ENCODE measurements around the gene MYL6B.

MYL6B gene

DNA sequence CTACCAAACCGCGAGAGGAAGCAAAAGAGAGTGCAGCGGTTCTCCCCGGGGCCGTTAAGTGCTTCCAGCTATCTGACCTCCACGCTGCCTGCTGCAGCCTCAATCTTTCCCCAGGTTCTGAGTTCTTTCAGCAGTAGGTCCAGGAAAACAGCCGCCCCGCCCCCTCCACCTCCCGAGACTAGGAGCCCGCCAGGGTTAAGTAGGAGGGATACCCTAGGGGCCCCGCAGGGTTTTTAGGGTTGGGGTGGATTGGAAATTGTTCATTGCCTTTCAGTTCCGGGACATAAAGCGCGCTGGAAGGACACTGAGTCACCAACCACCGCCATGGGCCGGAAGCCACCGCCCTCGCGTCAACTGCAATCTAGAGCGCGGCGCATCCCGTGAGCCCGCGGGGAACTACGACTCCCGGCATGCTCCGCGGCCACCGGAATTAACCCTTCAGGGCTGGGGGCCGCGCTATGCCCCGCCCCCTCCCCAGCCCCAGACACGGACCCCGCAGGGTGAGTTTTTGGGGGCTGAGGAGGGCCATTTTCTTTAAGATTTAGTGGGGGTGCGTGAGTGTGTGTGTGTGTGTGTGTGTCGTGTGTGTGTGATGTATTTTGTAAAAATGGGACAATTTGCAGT, at the start of gene MYL6B:
TSS of gene MYL6B (plus strand) at position 456 of the 624 bp plus-strand sequence. CDS start 1,332 bp downstream, outside the sequence.
- peak; percentile 97 for DNase-seq

DNA sequence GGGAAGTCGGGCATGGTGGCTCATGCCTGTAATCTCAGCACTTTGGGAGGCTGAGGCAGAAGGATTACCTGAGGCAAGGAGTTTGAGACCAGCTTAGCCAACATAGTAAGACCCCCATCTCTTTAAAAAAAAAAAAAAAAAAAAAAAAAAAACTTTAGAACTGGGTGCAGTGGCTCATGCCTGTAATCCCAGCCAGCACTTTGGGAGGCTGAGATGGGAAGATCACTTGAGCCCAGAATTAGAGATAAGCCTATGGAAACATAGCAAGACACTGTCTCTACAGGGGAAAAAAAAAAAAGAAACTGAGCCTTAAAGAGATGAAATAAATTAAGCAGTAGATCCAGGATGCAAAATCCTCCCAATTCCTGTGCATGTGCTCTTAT, 49.7 kb upstream of the MYL6B start:
- no peak for DNase-seq

DNA sequence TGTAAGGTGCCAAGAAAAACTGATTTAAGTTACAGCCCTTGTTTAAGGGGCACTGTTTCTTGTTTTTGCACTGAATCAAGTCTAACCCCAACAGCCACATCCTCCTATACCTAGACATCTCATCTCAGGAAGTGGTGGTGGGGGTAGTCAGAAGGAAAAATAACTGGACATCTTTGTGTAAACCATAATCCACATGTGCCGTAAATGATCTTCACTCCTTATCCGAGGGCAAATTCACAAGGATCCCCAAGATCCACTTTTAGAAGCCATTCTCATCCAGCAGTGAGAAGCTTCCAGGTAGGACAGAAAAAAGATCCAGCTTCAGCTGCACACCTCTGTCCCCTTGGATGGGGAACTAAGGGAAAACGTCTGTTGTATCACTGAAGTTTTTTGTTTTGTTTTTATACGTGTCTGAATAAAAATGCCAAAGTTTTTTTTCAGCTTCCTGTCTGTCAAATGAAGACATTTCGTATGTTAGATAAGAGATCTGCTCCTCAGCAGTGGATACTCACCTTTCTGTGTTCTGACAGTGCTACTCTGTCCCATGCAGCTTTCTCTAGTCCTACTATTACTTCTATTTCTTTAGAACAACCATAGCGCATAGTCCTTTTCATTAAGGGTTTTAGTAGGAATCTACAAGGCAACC, 49.2 kb upstream of the MYL6B start:
- peak; percentile 81 for DNase-seq

DNA sequence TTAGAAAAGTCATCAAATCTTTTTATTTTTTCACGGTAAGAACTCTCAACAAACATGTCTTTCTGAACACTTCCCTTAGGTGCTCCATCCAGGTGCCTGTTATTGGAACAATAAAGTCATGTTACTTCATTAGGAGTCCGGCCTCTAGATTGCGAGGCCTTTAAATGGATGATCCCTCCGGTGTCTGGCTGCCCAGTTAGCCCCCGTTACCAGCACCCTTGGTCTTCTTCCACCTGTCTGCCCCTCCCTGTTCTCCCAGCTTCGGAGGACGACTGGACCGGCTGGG, 48.6 kb upstream of the MYL6B start:
- no peak for DNase-seq

DNA sequence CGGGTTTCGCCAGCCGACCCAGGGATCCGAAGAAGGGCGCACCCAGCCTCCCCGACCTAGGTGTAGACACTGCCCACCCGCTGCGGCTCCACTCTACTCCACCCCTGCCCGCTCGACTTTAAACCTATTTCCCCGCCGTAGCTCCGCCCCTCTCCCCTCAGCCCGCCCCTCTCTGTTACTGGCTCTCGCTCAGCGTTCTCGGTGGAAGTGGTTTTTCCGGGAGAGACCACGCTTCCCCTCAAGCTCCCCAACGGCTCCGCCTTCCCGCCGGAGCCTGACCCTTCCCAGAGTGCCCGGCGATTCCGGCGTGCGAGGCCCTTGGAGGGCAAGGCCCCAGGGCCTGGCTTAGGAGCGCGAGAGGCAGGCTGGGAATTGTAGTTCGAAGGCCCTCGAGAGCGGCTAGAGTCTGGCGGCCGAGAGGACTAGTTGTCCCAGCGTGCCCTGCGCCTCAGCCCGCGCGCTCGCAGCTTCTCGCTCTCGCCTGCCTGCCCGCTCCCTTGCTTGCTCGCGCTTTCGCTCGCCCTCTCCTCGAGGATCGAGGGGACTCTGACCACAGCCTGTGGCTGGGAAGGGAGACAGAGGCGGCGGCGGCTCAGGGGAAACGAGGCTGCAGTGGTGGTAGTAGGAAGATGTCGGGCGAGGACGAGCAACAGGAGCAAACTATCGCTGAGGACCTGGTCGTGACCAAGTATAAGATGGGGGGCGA, 48.1 kb upstream of the MYL6B start, which contains the start of gene PA2G4:
TSS of gene PA2G4 (plus strand) at position 451 of the 706 bp plus-strand sequence. CDS start at position 630, 179 bp downstream.
- peak; percentile 100 for DNase-seq

DNA sequence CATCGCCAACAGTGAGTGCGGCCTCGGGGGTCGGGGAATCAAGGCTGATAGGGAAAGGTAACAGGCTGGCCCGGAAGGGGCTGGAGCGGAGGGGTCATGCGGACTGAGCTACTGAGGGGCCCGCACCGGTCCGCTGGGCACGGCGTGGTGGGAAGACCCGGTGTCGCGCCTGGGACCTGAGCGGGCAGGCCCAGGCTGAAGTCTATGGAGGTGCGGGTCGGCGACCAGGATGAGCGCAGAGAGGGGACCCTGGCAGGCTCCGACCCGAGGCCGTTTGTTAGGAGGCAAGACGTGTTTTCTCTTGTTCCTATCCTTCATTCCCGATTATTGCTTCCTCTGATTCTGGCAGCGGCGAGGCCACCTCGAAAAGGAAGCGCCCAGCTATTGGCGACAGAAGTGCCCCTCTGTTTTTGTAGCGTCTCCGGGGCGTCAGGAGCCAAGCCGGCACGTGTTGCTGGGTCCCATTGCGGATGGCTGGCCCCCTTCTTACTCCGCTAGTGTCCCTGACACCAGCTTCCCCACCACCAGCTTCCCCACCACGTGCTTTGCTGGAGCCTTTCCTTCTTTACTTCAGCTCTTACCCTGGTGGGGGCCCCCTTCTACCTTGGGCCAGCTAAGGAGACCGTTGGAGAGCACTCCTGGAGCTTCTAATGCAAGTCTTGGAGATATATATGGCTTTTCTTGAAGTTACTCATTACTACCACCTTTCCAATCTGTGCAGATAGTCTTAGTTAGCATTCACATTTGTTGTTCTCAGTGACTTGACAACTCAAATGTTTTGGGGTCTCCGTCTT, 47.4 kb upstream of the MYL6B start:
- peak; percentile 56 for DNase-seq

DNA sequence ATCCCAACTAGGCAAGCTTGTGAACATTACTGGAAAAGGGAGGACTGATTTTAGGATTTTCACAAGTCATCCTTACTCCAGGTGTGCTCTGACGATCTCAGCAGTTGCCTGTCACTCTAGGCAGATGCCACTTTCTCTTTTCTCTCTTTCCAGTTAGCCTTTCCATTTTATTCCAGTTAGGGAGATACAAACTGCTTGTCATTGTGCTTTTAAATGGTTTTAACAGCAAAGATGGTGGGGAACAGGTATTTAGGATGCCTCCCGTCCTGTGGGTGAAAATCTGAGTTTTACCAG, 46.8 kb upstream of the MYL6B start:
- no peak for DNase-seq

DNA sequence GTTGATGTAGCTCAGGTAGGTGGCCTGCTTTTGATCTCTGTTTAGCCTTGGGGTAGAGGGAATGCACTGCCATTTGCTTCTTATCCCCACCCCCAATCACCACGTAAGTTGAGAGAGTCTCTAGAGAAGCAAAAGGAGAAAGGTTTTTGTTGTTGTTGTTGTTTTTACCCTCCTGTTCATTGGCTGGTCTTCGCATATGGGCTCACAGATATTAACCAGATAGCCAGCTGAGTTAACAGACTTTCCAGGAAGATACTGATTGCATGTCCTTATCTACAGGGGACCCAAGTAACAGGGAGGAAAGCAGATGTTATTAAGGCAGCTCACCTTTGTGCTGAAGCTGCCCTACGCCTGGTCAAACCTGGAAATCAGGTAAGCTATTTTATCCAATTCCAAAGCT, 45.1 kb upstream of the MYL6B start:
- DNase-seq = no peak

DNA sequence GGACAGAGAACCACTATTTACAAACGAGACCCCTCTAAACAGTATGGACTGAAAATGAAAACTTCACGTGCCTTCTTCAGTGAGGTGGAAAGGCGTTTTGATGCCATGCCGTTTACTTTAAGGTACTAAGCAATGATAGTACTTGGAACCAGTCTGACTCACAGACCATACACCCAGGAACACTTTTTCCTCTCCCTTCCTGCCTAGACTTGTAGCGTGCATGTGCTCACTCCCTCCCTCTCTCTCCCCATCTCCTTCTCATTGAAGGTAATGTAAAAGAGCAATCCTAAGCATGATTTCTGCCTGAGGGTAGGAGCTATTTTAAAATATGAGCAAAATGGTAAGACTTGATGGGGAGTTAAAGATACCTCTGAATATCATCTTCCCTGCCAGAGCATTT, 41.8 kb upstream of the MYL6B start:
- DNase-seq = no peak

DNA sequence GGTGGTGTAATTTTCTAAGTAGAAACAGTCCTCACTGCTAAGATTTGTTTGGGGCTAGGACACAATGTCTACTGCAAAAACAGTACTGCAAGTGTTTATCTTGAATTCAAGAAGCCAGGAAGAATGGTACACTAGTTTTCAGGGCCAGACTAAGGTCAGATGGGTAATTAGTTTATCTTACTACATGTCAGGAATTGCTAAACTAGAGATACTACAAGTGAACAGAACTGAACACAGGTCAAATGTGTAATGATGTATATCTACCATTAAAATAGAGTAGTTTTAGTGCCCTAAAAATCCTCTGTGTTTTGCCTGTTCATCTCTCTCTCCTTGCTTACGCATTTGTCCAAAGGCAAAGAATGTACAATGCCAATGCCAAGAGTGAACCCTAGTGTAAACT, 38.3 kb upstream of the MYL6B start:
- no peak for DNase-seq

DNA sequence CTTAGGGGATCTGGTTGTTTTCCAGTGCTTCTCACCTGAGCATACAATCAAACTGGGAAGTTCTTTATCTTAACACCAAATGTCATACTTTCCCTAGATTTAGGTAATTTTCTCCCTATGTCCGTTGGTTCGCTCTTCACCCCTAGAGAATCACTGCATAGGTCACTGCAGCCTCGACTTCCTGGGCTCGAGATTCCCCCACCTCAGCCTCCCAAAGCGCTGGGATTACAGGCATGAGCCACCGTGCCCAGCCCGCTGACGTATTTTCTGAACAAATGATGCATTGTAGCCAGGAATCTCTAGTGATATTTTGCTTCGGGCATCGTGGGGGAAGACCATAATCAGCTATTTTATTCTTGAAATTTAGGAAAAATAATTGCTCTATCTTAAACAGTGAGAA, 37.1 kb upstream of the MYL6B start:
- DNase-seq = no peak

DNA sequence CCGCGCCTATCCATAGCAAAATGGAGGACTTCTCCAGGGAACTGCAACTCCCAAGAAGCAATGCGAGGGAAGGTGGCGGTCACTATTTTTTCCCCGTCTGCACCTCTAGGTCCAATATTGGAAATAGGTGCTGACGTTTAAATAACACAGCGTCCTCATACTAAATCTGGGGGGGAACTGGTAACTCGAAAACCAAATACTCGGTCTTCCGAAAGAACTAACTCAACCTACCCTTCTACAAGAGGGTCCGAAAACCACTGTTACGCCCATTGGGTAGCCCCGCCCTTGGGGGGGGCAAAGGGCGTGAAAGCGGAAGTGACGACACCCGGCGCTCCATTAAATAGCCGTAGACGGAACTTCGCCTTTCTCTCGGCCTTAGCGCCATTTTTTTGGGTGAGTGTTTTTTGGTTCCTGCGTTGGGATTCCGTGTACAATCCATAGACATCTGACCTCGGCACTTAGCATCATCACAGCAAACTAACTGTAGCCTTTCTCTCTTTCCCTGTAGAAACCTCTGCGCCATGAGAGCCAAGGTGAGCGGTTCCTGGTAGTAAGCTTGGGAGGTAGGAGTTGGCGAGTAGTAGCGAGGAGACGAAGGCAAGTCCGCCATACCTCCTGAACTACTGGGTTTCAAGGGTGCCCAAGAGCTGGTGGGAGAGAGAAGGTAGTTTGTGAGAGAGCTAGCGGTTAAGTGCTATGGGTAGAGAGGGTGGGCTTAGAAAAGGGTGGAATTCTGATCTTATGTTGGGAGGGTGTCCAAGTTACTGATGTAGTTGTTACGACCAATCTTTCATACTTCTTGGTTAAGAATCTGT, 35.9 kb upstream of the MYL6B start, which contains the start of gene RPL41:
TSS of gene RPL41 (plus strand) at position 367 of the 815 bp plus-strand sequence.
- DNase-seq = peak; percentile 95

DNA sequence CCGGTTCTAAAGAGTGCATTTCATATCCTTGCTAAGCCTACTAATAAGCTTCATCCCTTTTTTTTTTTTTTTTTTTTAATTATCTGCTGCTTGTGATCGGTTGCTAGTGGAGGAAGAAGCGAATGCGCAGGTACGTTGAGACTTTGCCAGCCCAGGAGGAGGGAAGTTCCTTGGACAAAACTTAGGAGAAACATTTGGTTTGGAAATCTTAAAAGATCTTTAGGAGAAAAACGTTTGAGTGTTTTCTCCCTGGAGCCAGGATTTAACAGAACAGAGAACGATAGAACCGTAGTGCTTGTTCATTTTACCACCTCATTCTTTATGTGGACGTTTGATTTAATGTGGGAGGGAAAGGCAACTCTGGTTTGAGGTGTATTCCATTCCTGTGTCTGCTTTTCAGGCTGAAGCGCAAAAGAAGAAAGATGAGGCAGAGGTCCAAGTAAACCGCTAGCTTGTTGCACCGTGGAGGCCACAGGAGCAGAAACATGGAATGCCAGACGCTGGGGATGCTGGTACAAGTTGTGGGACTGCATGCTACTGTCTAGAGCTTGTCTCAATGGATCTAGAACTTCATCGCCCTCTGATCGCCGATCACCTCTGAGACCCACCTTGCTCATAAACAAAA, 35.2 kb upstream of the MYL6B start:
- DNase-seq = peak; percentile 28

DNA sequence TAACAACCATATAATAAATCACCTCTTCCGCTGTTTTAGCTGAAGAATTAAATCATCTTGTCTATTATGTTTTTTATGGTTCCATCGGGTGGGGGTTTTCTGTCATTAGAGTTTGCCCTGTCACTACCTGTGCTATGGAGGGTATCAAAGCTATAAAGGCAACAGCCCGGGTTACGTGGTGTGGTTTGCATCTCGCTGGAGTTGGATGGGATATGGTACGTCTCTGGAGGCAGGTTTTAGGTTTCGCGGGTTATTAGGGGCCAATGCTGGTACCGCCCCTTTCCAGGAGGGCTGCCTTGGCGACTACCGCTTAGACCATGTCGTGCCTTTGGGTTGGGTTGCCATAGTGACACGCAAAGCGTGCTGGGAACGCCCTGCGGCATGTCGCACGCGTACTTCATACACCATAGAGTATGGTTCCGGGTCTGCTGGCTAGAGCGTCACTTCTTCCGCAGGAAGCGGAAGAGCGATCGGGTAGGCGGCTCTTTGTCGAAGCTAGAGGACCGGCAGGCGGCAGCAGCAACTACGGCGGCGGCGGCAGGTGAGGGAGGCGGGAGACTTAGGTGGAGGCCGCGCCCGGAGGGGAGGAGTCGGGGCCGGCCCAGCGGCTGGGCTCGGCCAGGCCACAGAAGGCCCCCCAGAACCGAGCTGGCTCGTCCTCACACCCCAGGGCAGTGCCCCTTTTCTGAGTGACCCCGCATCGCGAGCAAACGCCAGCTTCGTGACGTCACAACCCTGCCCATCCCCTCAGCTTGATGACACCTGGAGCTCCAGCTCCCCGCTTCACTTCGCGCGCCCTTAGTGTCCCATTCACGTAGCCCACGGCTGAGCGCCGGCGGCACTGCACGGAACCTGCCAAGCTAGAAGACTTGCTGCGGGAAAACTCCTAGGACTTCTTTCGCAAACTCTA, 34.4 kb upstream of the MYL6B start, which contains the start of gene ZC3H10:
TSS of gene ZC3H10 (plus strand) at position 489 of the 910 bp plus-strand sequence. CDS start 2,297 bp downstream, outside the sequence.
- DNase-seq = peak; percentile 100

DNA sequence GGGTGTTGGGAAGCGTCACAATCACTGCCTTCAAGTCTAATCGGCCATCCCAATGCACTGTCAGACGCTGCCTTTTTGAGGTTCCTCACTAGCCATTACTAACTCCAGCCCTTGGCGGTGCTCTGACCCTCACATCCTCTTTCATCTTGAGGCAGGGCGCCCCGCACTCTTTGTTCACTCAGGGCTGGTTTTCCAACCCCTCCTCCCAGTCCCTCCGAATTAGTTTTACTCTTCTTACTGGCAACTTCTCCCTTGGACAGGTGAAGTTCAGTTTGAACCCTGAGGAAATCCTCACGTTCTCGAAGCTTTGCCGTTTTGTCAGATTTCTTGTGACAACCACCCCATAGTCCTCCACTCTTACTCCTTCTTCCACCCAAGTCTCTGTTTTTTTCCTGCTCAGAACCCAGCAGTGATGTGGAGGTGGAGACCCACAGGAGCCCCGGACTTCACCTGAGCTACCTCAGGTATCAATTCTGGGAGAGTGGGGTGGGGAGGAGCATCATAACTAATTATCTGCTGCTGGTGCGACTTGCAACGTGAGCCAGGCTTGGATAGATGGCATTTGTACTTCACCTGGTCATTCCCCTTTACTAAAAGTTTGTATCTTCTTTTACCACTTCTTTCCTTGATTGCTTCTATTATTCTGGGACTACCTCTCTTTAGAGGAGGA, 33.6 kb upstream of the MYL6B start:
- DNase-seq = no peak

DNA sequence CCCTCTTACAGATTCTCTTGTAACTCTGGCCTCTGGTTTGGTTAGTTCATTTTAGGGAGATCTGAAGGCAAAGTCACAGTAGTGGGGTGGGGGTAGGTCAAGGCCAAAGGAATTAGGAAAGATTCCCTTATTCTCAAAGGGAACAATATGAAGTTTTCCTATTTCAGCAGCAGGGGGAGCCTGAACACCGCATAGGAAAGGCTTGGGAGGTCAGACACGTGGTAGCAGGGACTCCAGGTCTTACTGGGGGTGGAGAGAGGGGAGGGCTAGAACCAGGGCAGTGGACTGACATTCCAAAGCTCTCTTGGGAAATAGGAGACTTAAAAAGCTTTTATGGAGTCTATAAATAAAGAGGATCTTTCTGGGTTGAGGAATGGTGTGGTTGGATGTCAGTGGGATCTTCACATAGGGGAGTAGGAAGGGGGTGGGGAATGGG, 33.0 kb upstream of the MYL6B start:
- DNase-seq = peak; percentile 82

DNA sequence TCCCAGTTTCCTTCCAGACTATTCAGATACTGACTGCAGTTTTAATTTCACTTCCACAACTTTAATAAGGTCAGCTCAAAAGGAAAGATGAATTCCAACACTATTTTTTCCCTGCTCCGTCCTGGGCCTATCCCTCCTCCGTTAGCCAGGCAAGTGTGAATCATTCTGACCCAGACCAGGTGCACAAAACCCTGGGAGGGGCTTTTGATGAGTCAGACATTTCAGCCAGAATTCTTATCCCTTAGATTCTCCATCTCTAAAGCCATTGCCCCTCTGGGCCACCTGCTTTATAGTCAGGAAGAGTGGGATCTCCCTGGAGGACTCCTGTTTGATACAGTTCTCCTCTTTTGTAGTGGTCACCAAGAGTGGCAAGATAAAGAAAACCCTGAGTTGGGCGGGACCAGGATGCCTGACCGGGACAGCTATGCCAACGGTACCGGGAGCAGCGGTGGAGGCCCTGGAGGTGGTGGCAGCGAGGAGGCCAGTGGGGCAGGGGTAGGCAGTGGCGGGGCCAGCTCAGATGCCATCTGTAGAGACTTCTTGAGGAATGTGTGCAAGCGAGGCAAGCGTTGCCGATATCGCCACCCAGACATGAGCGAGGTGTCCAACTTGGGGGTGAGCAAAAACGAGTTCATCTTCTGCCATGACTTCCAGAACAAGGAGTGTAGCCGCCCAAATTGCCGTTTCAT, 32.1 kb upstream of the MYL6B start:
- DNase-seq = no peak

DNA sequence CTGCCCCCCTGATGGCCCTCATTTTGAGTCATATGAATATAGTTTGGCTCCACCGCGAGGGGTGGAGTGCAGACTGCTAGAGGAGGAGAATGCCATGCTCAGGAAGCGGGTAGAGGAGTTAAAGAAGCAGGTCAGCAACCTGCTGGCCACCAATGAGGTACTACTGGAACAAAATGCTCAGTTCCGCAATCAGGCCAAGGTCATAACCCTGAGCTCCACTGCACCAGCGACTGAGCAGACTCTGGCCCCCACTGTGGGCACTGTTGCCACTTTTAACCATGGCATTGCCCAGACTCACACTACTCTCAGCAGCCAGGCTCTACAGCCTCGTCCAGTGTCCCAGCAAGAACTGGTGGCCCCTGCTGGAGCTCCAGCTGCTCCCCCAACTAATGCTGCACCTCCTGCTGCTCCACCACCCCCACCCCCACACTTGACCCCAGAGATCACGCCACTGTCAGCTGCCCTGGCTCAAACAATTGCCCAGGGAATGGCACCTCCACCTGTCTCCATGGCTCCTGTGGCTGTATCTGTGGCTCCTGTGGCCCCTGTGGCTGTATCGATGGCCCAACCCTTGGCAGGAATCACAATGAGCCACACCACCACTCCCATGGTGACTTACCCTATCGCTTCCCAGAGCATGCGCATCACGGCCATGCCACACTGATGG, 31.1 kb upstream of the MYL6B start:
- no peak for DNase-seq

DNA sequence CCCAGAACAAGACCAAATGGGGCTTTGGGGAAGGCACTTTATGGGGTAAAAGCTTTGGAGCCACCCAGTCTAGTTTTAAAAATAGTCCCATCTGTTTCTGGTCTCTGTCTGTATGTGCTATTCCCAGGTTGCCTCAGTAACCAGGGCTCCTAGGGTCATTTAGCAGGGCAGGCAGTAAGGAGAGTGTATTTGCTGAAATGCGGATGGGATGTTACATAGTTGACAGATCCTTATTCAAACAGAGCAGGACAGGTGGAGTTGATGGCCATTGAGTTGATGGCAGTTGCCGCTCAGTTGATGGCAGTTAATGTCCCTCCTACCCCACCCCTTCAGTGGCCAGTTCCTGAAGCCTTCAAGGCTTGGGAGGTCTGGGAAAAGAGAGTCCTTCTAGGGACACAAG, 29.8 kb upstream of the MYL6B start:
- no peak for DNase-seq
